ENCODE measurements around the gene SIM1.

DNA sequence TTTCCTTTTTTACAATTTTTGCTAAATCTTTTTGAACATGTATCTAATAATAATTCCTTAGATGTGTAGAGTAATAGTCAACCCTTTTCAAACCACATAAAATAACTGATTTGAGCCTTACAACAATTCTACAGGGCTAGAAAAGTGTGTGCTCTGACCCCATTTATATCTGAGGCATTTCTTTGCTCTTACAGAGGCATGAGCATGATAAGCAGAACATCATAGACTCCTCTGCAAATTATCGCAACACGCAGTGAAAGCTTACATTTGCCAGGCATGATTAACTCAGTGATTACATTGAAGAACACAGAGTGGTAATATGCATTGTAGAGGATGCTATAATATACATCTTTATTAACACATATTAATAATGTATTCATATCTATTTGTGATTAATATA, 120.4 kb downstream of the SIM1 start:
- TF ChIP-seq, protein P1, sequence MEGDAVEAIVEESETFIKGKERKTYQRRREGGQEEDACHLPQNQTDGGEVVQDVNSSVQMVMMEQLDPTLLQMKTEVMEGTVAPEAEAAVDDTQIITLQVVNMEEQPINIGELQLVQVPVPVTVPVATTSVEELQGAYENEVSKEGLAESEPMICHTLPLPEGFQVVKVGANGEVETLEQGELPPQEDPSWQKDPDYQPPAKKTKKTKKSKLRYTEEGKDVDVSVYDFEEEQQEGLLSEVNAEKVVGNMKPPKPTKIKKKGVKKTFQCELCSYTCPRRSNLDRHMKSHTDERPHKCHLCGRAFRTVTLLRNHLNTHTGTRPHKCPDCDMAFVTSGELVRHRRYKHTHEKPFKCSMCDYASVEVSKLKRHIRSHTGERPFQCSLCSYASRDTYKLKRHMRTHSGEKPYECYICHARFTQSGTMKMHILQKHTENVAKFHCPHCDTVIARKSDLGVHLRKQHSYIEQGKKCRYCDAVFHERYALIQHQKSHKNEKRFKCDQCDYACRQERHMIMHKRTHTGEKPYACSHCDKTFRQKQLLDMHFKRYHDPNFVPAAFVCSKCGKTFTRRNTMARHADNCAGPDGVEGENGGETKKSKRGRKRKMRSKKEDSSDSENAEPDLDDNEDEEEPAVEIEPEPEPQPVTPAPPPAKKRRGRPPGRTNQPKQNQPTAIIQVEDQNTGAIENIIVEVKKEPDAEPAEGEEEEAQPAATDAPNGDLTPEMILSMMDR (IDR thresholded peaks at IDR 0.05), result no peak
- no peak for TF ChIP-seq POLR2A (IDR thresholded peaks at IDR 0.05)
